Hematopoietic multipotent progenitor cell (in vitro differentiated cells): ENCODE measurements around the gene HOXA3. TPM values are rescaled to one million over a fixed set of nuclear protein-coding genes. Genes with fewer than 3 reads are reported as not detected.
A peak's percentile ranks its signal among the peaks of the same experiment; 100 is the strongest.

Source experiments
- DNase-seq, 3 donors: peaks; one replicate each; pipeline ENCODE4 v3.0.0-alpha.2; 2011 to 2015; ENCODE audit warnings: low read depth in 2 of 3, low spot score in 2 of 3
- total RNA-seq: library from RNA; depleted of rRNA; stranded (reverse); fragments of >200 nt; gene quantifications from one replicate; pipeline ENCODE4 v1.2.3, GENCODE V29; 2012

HOXA3 gene
- total RNA-seq, 1 donor = 14.3 TPM

DNA sequence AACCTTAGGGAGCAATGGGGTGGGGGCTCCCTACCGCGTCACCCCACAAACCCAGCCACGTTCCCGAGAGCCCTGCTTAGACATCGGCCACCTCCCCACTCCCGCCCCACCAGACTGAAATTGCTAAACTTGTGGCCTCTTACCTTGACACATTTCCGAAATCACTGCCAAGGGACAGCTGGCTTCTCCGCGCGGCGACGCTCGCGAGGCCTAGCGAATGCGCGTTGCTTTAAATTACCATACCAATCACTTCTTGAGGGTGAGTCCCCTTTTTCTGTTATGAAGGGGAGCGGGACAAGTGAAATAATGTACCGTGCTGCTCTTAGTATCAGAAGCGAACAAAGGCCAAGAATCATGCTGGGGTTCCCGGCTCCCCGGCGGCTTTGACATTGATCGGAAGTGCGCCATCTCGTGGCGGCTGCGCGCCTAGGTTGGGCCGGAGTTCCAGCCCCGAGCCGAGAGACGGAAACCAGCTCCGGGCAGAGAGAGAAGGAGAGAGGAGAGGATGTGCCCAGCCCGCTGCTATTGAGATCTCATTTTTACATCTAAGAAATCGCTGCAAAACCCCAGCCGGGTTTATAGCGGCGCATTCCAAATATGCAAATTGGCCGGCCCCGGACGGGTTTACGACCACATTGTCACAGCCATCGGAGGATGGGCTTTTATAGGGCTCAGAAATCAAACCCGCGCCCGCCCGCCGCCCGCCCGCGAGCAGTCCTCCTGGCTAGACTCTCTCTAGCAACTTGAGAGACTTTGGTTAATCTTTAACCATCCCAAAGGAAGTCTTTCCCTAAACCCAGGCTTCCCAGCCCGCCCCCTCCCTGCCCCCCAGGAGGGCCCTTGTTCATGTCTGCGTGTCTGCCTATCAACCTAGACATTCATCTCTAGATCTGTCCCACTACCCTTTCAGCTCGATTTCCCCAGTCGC, 27.4 kb upstream of the HOXA3 start:
- DNase-seq = peak in 2 of 3 donors; percentile 80 to 82

- DNase-seq = no peak
These were observed 26.6 kb upstream of the HOXA3 start for GRCh38 chr7:27179030-27179429.

- DNase-seq = no peak
These were observed 26.0 kb upstream of the HOXA3 start for GRCh38 chr7:27178366-27178765.

GRCh38 chr7:27177795-27178320, 25.5 kb upstream of the HOXA3 start:
- no peak for DNase-seq

DNA sequence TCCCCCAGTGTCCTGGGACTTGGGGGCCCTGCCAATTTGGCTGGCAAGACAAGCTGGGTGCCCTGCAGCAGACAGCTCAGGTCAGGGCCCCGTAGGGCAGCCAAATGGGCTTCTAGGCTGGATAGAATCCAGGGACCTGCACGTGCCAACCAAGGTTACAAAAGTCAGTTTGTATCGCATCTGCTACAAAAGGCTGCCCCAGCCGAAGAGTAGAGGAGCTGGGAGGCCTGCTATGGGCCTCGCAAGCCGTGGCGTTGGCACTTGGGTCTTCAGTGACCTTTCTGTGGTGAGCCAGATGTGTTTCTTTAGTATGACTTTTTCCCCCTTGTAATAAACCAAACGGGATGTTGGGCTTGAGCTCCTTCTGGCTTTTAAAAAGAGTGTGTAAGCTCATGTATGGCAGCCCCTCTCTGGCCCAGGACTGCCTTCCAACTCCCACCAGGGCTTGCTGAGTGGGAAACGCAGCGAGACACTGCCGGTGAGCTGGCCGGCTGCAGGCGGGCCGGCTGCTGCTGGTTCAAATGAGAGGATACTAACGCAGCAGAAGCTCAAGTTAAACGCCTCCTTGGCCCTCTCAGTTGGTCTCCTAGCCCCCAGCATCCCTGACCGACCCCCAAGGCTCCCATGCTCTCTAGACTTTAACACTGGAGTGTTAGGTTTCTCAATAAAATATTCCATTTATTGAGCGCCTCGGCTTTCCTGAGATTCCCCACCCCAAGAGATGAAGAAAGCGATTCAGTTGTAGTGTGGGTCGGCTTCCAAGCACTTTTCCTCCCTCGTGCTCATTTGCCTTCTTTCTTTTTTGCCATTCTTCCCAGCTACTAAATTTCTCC, 24.8 kb upstream of the HOXA3 start:
- no peak for DNase-seq

DNA sequence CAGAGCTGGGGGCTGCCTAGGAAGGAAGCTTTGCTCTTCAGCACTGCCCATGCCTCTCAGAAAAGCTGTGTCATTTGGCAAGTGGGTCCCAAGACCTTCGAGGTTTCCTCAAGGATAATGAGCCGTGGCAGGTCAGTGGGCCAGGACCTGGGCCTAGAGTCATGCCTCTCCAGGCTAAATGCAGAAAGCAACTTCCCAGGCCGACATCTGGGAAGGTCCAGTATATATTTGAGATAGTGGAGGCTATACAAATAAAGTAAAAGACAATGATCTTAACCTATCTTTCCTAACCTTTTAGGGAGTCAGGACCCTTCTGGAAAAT, 24.1 kb upstream of the HOXA3 start:
- DNase-seq = no peak

DNA sequence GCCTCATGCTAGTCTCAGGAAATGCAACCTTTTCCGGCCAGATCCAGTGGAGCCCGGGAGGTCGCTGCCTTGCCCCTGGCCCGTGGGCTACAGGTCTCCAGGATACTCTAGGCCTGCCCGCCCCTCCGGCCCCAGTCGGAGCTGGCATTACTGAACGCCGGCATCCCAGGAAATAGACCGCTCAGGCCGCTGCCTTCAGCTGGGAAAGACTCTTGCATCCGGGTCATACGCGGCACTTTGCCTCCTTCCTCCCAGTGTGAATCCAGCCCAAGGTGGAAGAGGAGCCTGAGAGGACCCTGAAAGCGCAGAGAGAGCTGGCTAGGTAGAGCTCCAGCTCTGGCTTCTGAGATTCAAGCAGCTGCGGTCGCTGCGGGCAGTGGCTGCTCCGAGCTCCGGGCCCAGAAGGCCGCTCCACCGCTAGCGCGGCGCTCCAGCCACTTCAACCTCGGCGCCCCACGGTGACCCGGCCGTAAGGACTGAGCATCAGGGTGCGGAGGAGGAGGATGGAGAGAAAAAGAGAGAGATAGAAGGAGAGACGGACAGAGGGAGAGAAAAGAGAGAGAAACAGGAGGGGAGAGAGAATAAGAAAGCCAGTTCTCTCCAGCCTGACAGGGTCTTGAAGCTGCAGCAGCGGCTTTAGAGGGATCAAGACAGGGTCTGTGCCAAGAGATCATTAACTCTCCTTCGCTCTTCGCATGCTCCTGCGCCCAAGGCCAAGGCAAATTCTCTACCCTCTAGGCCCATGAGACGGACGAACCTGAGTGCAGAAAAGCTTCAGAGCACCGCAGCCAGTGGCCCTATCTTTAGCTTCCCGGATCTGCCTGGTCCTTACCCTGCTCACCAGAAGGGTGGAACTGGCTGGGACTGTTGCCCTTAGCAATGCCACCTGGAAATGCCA, 23.5 kb upstream of the HOXA3 start:
- no peak for DNase-seq

DNA sequence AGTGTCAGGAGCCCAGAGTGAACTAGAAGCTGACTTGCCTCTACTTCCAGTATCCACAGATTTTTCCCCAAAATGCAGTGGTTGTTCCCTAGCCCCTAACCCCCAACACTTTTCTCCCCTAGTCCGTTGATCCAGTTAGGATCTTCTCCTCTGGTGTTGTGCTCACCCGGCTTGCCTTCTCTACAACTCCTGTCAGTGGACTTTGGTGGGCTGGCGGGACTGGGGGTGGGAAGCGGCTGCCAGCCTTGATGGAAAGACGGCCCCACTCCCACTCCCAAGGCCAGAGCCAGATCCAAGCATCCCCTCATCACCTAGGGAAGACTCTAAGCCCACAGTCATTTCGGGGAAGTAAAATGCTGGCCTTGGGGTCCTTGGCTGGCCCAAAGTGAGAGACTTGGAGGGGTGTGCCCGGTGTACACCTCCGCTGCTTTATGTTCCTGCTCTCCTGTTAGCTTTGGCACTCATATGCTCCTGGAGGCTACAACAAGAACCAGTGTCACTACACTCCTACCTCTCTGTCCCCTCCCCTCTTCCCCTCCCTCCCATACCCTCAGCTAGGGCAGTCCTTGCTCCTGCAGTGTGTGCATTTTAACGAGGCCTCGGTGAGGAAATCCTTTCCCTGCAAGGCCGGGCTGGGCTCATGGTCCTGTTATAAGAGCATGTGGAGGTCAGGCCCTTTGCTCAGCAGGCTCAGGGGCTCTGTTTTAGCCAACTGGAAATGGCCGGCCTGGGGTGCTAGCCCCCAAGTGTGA, 22.7 kb upstream of the HOXA3 start:
- DNase-seq = no peak

- peak in 2 of 3 donors; percentile 45 to 62 for DNase-seq
These were observed 21.8 kb upstream of the HOXA3 start, which contains the start of gene HOXA10 for GRCh38 chr7:27173956-27174873. Gene HOXA10, minus strand, starts transcription at chr7:27174320. Its CDS starts 14 bp downstream, at chr7:27174306.

- peak in 1 of 3 donors; percentile 71 for DNase-seq
These were observed 21.1 kb upstream of the HOXA3 start for GRCh38 chr7:27173511-27173955.

DNA sequence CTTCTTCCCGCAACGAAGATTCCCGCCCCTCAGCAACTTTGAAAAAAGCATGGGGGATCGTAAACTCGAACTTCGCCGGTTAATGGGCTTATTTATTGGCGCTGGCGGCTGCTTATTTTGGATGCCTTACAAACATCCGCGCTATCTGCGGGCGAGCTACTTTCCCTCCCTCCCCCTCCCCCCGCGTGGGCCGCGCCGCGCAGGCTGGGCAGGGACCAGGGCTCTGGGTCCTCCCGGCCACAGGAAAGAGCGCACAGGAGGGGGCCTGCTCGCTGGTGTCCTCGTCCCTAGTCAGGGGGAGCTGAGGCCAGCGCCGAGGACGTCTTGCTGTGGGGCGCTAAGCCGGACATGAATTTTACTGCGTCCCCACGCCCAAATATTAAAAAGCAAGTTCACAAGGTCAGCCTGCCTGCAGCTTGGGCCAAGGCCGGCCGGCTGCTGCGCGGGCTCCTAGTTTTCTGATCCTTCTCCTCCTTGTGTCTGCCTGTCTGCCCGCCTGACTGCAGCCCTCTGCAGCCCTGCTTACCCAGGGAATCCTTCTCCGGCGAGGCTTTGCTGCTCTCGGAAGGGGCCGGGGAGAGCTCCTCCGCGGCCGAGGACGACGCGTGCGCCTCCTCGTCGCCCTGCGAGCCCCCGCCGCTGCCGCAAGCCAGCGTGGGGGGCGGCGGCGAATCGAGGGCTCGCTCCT, 20.6 kb upstream of the HOXA3 start:
- no peak for DNase-seq

DNA sequence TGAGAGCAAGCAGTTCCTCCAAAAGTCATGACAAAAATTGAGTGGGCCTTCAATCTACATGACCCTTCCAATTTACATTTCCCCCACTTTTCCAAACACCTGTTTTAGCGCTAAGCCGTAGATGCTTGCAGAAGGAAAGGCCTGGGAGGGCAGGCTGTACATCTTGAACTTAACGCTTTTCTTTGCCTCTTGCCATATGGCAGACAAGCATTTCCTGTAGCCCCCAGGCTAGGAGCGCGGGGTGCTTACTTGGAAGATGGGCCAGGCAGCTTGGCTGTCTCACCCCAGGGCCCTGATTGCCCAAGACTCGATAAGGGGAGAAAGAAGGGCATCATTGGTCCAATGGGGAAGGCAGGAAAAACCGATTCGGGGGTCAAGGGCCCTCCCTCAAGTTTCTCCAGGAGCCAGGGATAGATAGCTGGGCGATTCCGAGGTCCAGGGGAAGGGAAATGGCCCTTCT, 20.0 kb upstream of the HOXA3 start:
- no peak for DNase-seq

DNA sequence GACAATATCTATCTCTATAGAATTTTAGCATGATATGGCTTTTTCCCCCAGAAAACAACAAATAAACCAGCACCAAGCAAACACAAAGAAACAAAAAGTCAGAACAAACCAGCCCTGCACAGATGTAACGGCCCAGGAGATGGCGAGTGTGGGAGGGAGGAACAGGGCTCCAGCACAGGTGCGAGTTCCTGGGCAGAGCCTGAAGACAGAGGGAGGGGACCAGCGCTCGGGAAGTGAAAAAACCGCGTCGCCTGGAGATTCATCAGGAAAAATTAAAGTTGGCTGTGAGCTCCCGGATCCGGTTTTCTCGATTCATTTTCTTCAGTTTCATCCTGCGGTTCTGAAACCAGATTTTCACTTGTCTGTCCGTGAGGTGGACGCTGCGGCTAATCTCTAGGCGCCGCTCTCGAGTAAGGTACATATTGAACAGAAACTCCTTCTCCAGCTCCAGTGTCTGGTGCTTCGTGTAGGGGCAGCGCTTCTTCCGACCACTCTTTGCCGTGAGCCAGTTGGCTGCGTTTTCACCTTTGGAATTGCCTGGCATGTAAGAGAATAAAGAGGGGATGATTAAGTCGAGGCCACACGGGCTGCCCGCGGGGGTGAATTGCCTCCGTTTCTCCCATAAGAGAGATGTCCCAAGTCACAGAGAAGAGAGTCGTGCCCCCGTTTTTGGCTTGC, 19.4 kb upstream of the HOXA3 start:
- DNase-seq = no peak

DNA sequence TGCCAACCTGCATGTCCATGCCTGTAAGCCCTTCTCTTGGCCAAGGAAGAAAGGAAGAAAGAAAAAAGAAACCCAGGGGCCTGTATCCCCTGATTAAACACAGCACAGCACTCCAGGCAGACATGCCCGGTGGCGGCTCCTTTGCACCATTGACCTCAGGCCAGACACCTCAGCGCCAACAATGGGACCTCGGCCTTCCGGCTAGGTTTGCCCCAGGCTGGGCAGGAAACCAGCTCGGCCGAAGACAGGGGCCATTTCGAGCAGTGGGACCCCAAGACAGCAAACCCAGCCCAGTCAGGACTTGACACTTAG, 18.9 kb upstream of the HOXA3 start:
- DNase-seq = no peak

DNA sequence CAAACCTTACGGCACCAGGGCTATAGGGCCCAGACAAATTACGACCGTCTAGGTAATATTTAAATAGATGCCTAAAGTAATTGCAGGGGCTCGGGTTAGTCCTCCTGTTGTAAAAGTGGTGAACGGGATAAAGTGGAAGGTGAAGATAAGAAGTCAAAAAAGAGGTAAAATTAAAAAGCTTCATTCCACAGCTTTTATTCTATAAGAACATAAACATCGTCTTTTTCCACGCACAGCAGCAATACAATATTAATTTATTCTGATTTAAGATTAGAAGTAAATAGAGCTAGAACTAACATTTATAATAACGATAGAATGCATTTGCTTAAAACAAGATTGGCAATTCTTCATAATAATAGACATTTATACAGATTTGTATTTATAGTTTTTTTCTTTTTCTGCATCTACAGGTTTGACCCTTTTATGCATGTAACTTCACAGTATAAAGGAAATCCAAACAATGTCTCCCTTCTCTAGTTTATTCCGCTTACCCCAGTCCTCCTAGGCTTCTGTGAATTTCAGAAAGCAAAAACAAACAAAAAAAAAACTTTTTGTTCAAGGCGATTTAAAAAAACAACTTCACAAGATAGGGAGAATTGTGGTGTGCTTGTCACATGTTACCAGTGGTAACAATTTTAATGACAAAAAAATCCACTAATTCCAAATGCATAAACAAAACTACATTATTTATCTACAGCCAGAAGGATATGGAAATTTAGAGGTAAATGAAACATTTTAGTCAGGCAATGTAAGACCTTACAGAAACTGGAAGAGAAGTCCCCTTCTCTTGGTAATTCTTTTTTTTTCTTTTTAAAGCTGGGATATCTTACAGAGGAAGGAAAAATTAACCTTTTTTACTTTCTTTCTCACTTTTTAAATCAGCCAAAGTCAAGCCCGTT, 18.3 kb upstream of the HOXA3 start:
- peak in 1 of 3 donors; percentile 39 for DNase-seq

GRCh38 chr7:27169658-27170425, 17.5 kb upstream of the HOXA3 start:
- peak in 2 of 3 donors; percentile 33 to 61 for DNase-seq
